Measurements from ENCODE around the gene ARHGEF33.

The ARHGEF33 gene

GRCh38 chr2:38971377-38971776, 81.7 kb downstream of the ARHGEF33 start:
- no peak overlapping the region for H3K4me3 ChIP-seq (ENCODE audit: low read depth, low read length)
- TF ChIP-seq CTCF (IDR thresholded peaks at IDR 0.05; ENCODE audit: borderline replicate concordance, insufficient read depth, low read depth, low read length): no peak

DNA sequence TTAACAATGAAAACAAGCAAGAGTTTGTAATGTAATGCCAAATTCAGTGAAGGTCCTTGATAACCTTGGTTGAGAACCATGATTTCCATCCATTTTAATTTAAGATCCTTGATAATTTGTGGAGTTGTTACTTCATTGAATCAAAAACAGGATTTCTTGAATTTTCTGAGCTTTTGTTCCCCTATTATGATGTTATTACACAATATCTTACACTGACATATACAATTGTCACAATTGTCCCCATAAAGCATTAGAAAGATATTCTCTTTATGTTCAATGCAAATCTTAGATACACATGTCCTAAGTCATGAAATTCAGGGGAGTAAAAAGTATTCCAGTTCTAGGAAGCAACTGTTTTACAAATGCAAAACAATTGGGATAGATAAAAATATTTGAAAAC, 83.6 kb downstream of the ARHGEF33 start:
- TF ChIP-seq CTCF (IDR thresholded peaks at IDR 0.05; ENCODE audit: borderline replicate concordance, insufficient read depth, low read depth, low read length): no peak
- no peak overlapping the region for H3K4me3 ChIP-seq (ENCODE audit: low read depth, low read length)

- no peak for TF ChIP-seq CTCF (IDR thresholded peaks at IDR 0.05; ENCODE audit: borderline replicate concordance, insufficient read depth, low read depth, low read length)
- no peak overlapping the region for H3K4me3 ChIP-seq (ENCODE audit: low read depth, low read length)
These were observed 85.4 kb downstream of the ARHGEF33 start for GRCh38 chr2:38975042-38975441.

DNA sequence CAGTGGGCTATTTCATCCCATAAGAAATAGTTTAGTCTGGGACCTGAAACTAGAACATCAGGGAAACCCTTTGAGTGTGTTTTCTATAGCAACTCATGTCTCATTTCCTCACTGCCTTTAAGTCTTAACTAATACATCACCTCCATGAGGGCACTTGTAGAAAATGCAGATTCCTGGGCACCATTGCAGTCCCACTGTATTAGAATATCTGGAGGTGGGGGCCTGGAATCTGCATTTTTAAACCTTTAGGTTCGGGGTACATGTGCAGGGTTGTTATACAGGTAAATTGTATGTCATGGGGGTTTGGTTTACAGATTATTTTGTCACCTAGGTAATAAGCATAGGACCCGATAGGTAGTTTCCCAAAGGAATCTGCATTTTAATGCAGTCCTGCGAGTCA, 87.4 kb downstream of the ARHGEF33 start:
- no peak for TF ChIP-seq CTCF (IDR thresholded peaks at IDR 0.05; ENCODE audit: borderline replicate concordance, insufficient read depth, low read depth, low read length)
- no peak overlapping the region for H3K4me3 ChIP-seq (ENCODE audit: low read depth, low read length)

DNA sequence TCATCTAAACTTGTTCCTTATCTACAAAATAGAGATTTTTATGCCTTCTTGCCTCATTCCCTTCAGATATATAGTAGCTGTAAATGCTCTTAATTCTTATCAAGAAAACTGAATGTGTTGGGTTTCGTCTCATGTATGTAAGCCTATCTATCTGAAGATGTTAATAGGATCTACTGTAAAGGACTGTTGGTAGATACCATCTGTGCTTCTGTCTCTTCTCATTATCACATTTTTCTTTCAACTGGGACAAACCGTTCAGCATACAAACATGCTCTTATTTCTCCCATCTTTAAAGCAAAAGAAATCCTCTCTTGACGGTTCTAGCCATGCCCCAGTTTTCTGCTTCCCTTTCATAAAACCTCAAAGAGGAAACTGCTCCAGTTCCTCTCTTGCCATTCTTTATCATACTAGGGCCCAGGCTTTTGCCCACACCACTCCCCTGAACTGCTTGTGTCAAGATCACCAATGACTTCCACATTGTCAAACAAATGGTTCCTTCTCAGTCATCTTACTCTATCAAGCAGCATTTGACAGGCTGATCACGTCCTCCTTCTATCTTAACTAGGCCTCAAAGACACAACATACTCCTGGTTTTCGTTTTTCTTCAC, 88.7 kb downstream of the ARHGEF33 start:
- no peak overlapping the region for H3K4me3 ChIP-seq (ENCODE audit: low read depth, low read length)
- TF ChIP-seq CTCF (IDR thresholded peaks at IDR 0.05; ENCODE audit: borderline replicate concordance, insufficient read depth, low read depth, low read length): no peak

GRCh38 chr2:38978908-38979307, 89.2 kb downstream of the ARHGEF33 start:
- no peak for TF ChIP-seq CTCF (IDR thresholded peaks at IDR 0.05; ENCODE audit: borderline replicate concordance, insufficient read depth, low read depth, low read length)
- no peak overlapping the region for H3K4me3 ChIP-seq (ENCODE audit: low read depth, low read length)

- TF ChIP-seq CTCF (IDR thresholded peaks at IDR 0.05; ENCODE audit: borderline replicate concordance, insufficient read depth, low read depth, low read length): no peak
- no peak overlapping the region for H3K4me3 ChIP-seq (ENCODE audit: low read depth, low read length)
These were observed 91.5 kb downstream of the ARHGEF33 start for GRCh38 chr2:38981003-38981669.

Data from GM12875 (cell line).